ENCODE results near the gene CYSRT1. TPM values are rescaled to one million over a fixed set of nuclear protein-coding genes. Genes with fewer than 3 reads are reported as not detected.

CYSRT1 gene
- total RNA-seq, 1 donor from 2014 or later, result 0.17 TPM

GRCh38 chr9:137273095-137273490 lies 48.1 kb downstream of the CYSRT1 start:
- no peak for DNase-seq (ENCODE audit: low read depth)
- TF ChIP-seq CTCF (conservative IDR thresholded peaks at IDR 0.05; ENCODE audit: low read depth, low read length), result no peak
- no peak overlapping the region for H3K4me3 ChIP-seq (ENCODE audit: low read depth, low read length)

DNA sequence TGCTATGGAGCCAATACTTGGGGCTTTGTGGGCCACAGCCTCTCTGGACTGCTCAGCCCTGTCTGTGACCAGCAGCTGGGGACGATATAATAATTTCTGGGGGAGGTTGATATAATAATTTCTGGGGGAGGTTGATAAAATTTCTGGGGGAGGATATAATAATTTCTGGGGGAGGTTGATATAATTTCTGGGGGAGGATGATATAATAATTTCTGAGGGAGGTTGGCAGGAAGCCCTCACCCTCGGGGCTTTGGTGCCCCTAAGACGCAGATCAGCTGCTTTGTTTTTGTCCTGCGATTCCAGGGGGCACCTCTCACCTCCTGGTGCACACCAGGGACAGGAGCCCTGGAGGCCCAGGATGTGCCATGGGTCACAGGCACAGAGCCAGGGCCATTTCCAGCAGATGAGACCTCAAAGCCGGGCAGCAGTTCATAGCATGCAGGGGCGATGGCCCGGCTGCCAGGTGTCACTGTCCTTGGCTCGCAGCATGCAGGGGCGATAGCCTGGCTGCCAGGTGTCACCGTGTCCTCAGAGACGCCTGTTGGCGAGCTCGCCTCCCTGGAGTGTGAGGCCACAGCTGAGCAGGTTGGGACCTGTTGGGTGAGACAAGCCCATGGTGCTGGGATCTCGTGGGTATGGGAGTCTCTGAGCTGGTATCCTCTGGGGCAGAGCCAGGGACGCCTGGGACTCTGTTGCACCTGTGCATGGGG lies 48.8 kb downstream of the CYSRT1 start:
- no peak for DNase-seq (ENCODE audit: low read depth)
- no peak overlapping the region for H3K4me3 ChIP-seq (ENCODE audit: low read depth, low read length)
- no peak for TF ChIP-seq CTCF (conservative IDR thresholded peaks at IDR 0.05; ENCODE audit: low read depth, low read length)

DNA sequence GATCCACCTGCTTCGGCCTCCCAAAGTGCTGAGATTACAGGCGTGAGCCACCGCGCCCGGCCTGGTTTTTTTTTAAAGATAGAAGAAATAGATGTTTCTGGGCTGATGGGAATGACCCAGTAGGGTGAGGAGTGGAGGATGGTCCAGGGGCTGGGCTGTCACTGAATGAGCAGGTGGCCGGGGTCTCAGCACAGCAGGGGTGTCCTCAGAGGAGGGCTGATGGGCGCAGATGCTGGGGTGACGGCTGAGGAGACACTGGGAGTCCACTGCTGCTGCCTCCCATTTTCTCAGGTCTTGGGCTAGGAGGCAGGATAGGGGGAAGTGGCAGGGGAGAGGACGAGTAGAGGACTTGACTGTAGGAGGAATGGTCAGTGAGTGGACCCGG lies 50.2 kb downstream of the CYSRT1 start:
- no peak overlapping the region for H3K4me3 ChIP-seq (ENCODE audit: low read depth, low read length)
- TF ChIP-seq CTCF (conservative IDR thresholded peaks at IDR 0.05; ENCODE audit: low read depth, low read length), result no peak
- DNase-seq (ENCODE audit: low read depth), result no peak

Other genes with a start within 250 kb of the CYSRT1 start
- not detected in 2 replicates for gene PTGDS, start 247.7 kb upstream of the CYSRT1 start, total RNA-seq
- not detected in 2 replicates for gene LCNL1, start 242.2 kb upstream of the CYSRT1 start, total RNA-seq
- gene PAXX, start 232.8 kb upstream of the CYSRT1 start, total RNA-seq, result 70.1 and 81.7 TPM in 2 replicates
- 2.2 and 2.4 TPM in 2 replicates for gene CLIC3, start 228.6 kb upstream of the CYSRT1 start, total RNA-seq
- 3.0 and 7.6 TPM in 2 replicates for gene ABCA2, start 196.9 kb upstream of the CYSRT1 start, total RNA-seq
- gene FUT7, start 193.1 kb upstream of the CYSRT1 start, total RNA-seq, result not detected in 2 replicates
- 19.7 and 47.7 TPM in 2 replicates for gene NPDC1, start 179.0 kb upstream of the CYSRT1 start, total RNA-seq
- 0.87 TPM in 1 of 2 replicates, not detected in the other for gene ENTPD2, start 171.1 kb upstream of the CYSRT1 start, total RNA-seq
- gene SAPCD2, start 154.6 kb upstream of the CYSRT1 start, total RNA-seq, result 25.6 and 51.3 TPM in 2 replicates
- 2.1 and 2.2 TPM in 2 replicates for gene UAP1L1, start 147.7 kb upstream of the CYSRT1 start, total RNA-seq
- 46.0 and 74.3 TPM in 2 replicates for gene MAN1B1, start 138.2 kb upstream of the CYSRT1 start, total RNA-seq
- gene DPP7, start 110.4 kb upstream of the CYSRT1 start, total RNA-seq, result 66.9 and 125 TPM in 2 replicates
- gene GRIN1, start 86.0 kb upstream of the CYSRT1 start, total RNA-seq, result not detected in 2 replicates
- not detected in 2 replicates for gene LRRC26, start 55.1 kb upstream of the CYSRT1 start, total RNA-seq
- gene TMEM210, start 53.1 kb upstream of the CYSRT1 start, total RNA-seq, result not detected in 2 replicates
- 16.7 TPM in 2 replicates for gene ANAPC2, start 36.6 kb upstream of the CYSRT1 start, total RNA-seq
- 139 and 185 TPM in 2 replicates for gene SSNA1, start 36.5 kb upstream of the CYSRT1 start, total RNA-seq
- 10.5 and 13.5 TPM in 2 replicates for gene TPRN, start 24.4 kb upstream of the CYSRT1 start, total RNA-seq
- 39.4 and 44.9 TPM in 2 replicates for gene TMEM203, start 19.5 kb upstream of the CYSRT1 start, total RNA-seq
- gene NDOR1, start 19.5 kb upstream of the CYSRT1 start, total RNA-seq, result 22.0 and 26.9 TPM in 2 replicates
- 0.22 and 1.5 TPM in 2 replicates for gene RNF208, start 2.9 kb upstream of the CYSRT1 start, total RNA-seq
- gene RNF224, start 2.3 kb downstream of the CYSRT1 start, total RNA-seq, result not detected in 2 replicates
- gene SLC34A3, start 5.7 kb downstream of the CYSRT1 start, total RNA-seq, result 0.07 TPM in 1 of 2 replicates, not detected in the other
- gene TUBB4B, start 16.1 kb downstream of the CYSRT1 start, total RNA-seq, result 725 and 1,240 TPM in 2 replicates
- not detected in 2 replicates for gene STPG3, start 26.1 kb downstream of the CYSRT1 start, total RNA-seq
- gene NELFB, start 30.2 kb downstream of the CYSRT1 start, total RNA-seq, result 47.7 and 71.0 TPM in 2 replicates
- 48.5 and 56.1 TPM in 2 replicates for gene TOR4A, start 52.6 kb downstream of the CYSRT1 start, total RNA-seq
- 2.2 and 4.9 TPM in 2 replicates for gene NRARP, start 77.1 kb downstream of the CYSRT1 start, total RNA-seq
- gene EXD3, start 198.0 kb downstream of the CYSRT1 start, total RNA-seq, result 4.1 and 29.2 TPM in 2 replicates
- 0.14 and 2.1 TPM in 2 replicates for gene NOXA1, start 198.2 kb downstream of the CYSRT1 start, total RNA-seq
- gene ENTPD8, start 216.2 kb downstream of the CYSRT1 start, total RNA-seq, result not detected in 2 replicates
- 33.2 and 62.7 TPM in 2 replicates for gene NSMF, start 234.2 kb downstream of the CYSRT1 start, total RNA-seq